WTC11 (cell line): ENCODE results near the gene TMEM215.

Experiments used
- ARID4B ChIP-seq: sonication (generic); formaldehyde crosslinking; IDR thresholded peaks from 2 replicates; pipeline ENCODE4 v1.8.0; 2023; ENCODE audit warnings: missing genetic modification reagents, mild to moderate bottlenecking, borderline replicate concordance
- ATF1 ChIP-seq: sonication (generic); formaldehyde crosslinking; IDR thresholded peaks from 2 replicates; pipeline ENCODE4 v1.8.1; 2023; ENCODE audit warnings: mild to moderate bottlenecking, moderate library complexity, missing genetic modification reagents
- CREM ChIP-seq: sonication (generic); formaldehyde crosslinking; IDR thresholded peaks from 2 replicates; pipeline ENCODE4 v1.8.1; 2022; ENCODE audit warnings: mild to moderate bottlenecking, missing genetic modification reagents, moderate library complexity
- CTCF ChIP-seq: fragments of 200-600 bp; IDR thresholded peaks from 2 replicates; pipeline ENCODE4 v1.8.0; 2022; ENCODE audit warnings: antibody characterized with exemption
- JUN ChIP-seq: sonication (generic); formaldehyde crosslinking; IDR thresholded peaks from 2 replicates; pipeline ENCODE4 v1.8.0; 2023; ENCODE audit warnings: mild to moderate bottlenecking, missing genetic modification reagents
- SMAD4 ChIP-seq: sonication (generic); formaldehyde crosslinking; IDR thresholded peaks from 2 replicates; pipeline ENCODE4 v1.8.0; 2022; ENCODE audit warnings: mild to moderate bottlenecking, missing genetic modification reagents
- TEAD4 ChIP-seq: sonication (generic); formaldehyde crosslinking; IDR thresholded peaks from 2 replicates; pipeline ENCODE4 v1.8.0; 2022; ENCODE audit warnings: mild to moderate bottlenecking, missing genetic modification reagents
- ZNF263 ChIP-seq: sonication (generic); formaldehyde crosslinking; IDR thresholded peaks from 2 replicates; pipeline ENCODE4 v1.8.1; 2022; ENCODE audit warnings: low read depth, mild to moderate bottlenecking, moderate library complexity, missing genetic modification reagents
- ZNF396 ChIP-seq: fragments of 250-450 bp; sonication (Bioruptor Pico); IDR thresholded peaks from 2 replicates; pipeline ENCODE4 v1.8.0; 2021; ENCODE audit warnings: mild to moderate bottlenecking, moderate library complexity, borderline replicate concordance
- TF ChIP-seq, protein P1 (sequence below): sonication (generic); formaldehyde crosslinking; IDR thresholded peaks from 2 replicates; pipeline ENCODE4 v1.8.0; 2022; ENCODE audit warnings: mild to moderate bottlenecking, missing genetic modification reagents
- TF ChIP-seq, protein P2 (sequence below): sonication (generic); formaldehyde crosslinking; IDR thresholded peaks from 2 replicates; pipeline ENCODE4 v1.8.1; 2023; ENCODE audit warnings: mild to moderate bottlenecking, missing genetic modification reagents
- TF ChIP-seq, protein P3 (sequence below): sonication (generic); formaldehyde crosslinking; conservative IDR thresholded peaks from 2 replicates; pipeline ENCODE4 v1.8.1; 2022; ENCODE audit warnings: mild to moderate bottlenecking, missing genetic modification reagents

- TF ChIP-seq TEAD4 (CRISPR knock-in tag) (no peak), CREM (CRISPR knock-in tag) (no peak), CTCF (no peak), ATF1 (CRISPR knock-in tag) (no peak), SMAD4 (CRISPR knock-in tag) (no peak), ZNF263 (CRISPR knock-in tag) (no peak), ARID4B (CRISPR knock-in tag) (no peak), JUN (CRISPR knock-in tag) (no peak), ZNF396 (CRISPR knock-in tag) (no peak)
- TF ChIP-seq, protein P1, sequence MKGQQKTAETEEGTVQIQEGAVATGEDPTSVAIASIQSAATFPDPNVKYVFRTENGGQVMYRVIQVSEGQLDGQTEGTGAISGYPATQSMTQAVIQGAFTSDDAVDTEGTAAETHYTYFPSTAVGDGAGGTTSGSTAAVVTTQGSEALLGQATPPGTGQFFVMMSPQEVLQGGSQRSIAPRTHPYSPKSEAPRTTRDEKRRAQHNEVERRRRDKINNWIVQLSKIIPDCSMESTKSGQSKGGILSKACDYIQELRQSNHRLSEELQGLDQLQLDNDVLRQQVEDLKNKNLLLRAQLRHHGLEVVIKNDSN (CRISPR knock-in tag): no peak
- TF ChIP-seq, protein P2, sequence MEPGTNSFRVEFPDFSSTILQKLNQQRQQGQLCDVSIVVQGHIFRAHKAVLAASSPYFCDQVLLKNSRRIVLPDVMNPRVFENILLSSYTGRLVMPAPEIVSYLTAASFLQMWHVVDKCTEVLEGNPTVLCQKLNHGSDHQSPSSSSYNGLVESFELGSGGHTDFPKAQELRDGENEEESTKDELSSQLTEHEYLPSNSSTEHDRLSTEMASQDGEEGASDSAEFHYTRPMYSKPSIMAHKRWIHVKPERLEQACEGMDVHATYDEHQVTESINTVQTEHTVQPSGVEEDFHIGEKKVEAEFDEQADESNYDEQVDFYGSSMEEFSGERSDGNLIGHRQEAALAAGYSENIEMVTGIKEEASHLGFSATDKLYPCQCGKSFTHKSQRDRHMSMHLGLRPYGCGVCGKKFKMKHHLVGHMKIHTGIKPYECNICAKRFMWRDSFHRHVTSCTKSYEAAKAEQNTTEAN (CRISPR knock-in tag): no peak
- TF ChIP-seq, protein P3, sequence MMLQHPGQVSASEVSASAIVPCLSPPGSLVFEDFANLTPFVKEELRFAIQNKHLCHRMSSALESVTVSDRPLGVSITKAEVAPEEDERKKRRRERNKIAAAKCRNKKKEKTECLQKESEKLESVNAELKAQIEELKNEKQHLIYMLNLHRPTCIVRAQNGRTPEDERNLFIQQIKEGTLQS (CRISPR knock-in tag): no peak
Measured at GRCh38 chr9:32825203-32825602, 41.9 kb downstream of the TMEM215 start.
